NOMO-1 treated with dmso at 0.1 percent for 144 hours (cell line): ENCODE data around the gene TNPO3.
"Not testable (repeated sequence)": the region's sequence is repeated elsewhere in the genome, so short reads cannot be mapped to it uniquely, and the experiment has no call there.

Experiments used
- DNase-seq: peaks from one replicate; lab custom pipeline; 2025; ENCODE audit not compliant: unreplicated experiment; lab: John Stamatoyannopoulos, UW

The TNPO3 gene

DNA sequence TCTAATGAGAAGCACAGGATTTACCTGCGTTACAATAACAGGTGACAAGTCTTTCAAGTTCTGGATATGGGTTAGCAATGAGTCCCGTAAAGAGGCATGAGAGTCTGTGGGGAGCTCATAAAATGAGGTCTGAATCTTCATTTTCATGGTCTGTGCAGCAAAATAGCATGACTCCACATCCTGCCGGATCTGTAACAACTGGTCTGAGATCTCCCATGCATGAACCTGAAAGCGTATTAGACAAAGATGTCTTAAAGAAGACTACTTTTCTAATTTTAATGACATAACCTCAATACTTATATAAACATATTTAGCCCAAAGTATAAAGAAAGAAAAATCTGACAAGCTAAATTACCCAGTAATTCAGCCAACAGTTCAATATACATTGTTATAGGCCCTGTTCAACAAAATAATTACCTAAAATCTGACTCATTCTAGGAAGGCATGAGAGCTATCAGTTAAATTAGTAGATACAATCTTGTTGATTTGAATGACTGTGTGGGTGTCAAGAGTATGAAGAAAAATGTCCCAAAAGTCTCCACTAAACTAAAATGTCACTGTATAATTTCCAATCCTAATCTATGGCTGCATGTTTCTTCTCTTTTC, 36.9 kb downstream of the TNPO3 start:
- DNase-seq, result no peak

DNA sequence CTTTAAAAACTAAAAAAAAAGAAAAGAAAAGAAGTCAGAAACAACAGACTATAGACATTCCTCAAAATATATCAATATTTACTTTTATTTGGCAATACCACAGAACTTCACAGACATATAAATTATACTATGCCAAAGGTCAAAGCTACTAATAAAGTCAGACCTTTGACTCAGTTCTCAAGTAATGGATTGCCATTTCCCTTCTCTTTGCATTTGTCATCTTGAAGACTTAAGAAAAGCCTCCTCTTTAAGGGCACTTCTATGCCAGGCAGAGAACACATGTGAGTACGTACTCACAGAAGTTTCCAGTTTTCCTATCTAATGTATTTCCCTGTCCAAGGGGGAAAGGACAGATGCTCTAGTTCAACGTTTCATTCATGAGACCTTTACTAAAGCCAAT, 37.6 kb downstream of the TNPO3 start:
- no peak for DNase-seq

DNA sequence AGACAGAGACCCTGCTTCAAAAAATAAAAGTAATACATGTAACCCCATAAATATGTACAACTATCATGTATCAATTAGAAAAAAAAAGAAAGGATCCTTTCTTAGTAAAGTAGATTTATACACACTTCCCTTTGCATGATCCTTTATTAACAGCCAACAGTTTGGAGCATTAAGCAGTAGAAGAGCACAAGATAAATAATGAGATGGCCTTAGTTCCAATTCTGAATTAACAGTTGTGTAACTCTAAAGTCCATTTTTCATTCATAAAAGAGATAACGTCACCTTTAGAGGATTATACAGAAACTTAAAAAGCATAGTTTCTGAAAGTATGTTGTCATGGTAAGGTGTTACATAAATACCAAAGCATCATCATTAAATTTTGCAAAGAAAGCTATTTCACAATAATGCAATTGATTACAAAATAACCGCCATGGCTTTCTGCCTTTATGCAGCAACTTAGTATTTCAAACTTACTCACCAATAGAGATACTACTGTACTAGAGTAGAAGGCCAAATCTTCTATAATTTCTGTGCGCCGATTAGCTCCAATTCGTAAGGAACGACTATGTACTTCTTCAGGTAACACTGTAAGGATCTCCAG, 40.3 kb downstream of the TNPO3 start:
- DNase-seq, result no peak

DNA sequence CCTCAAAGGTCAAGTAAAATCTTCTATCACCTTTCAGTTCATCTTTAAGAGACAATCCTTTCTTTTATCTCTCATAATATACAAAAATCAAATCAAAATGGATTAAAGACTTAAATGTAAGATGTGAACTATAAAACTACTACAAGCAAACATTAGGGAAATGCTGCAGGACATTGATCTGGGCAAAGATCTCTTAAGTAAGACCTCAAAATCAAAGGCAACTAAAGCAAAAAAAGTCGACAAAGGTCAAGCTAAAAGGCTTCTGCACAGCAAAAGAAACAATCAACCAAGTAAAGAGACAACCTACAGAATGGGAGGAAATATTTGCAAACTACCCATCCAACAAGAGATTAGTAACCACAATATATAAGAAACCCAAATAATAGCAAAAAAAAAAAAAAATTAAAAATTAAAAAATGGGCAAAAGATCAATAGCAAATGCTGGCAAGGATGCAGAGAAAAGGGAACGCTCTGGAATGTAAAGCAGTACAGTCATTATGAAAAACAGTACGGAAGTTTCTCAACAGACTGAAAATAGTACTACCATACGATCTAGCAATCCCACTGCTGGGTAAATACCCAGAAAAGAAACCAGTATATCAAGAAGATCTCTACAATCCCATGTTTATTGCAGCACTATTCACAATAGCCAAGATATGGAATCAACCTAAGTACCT, 41.7 kb downstream of the TNPO3 start:
- no peak for DNase-seq

DNA sequence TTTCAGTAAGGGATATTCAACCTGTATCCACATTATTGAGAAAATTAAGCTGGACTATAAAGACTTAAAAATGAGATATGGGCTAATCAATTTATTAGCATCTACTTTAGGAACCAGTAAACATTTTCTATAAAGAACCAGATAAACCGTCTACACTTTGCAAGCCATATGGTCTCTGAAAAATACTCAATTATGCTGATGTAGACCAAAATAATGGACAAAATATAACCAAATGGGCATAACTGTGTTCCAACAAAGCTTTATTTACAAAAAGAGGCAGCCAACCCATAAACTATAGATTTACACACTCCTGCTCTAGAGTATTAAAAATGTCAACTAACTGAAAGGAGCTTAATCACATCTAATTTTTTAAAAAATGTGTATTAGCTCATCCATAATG, 42.3 kb downstream of the TNPO3 start:
- DNase-seq, result no peak

DNA sequence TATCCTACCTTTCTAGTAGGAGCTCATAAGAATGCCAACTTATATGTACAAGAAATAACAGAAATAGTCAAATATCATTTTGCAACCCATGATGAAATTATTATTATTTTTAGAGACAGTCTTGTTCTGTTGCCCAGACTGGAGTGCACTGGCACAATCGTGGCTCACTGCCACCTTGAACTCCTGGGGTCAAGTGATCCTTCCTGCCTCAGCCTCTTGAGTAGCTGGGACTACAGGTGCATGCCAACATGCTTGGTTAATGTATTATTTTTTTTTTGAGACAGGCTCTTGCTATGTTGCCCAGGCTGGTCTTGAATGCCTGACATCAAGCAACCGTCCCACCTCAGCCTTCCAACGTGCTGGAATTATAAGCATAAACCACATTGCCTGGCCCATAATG, 44.8 kb downstream of the TNPO3 start:
- no peak for DNase-seq

DNA sequence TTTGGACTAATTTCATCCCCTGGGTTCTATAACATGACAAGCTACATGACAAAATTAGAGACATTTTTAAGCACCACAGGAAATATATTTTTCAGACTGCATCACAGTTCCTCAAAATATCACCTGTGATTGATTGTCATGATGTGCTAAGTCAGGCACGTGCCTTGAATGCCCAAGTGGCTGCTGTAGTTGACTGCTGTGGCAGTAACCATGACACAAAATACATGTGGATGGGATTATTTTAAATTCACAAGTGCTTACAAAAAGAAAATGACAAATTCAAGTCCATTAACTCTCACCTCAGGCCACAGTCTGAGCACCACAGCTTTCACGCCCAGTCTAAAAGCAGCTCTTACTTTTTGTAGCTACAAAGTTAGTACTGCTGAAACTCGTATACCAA, 45.5 kb downstream of the TNPO3 start:
- DNase-seq, result no peak

DNA sequence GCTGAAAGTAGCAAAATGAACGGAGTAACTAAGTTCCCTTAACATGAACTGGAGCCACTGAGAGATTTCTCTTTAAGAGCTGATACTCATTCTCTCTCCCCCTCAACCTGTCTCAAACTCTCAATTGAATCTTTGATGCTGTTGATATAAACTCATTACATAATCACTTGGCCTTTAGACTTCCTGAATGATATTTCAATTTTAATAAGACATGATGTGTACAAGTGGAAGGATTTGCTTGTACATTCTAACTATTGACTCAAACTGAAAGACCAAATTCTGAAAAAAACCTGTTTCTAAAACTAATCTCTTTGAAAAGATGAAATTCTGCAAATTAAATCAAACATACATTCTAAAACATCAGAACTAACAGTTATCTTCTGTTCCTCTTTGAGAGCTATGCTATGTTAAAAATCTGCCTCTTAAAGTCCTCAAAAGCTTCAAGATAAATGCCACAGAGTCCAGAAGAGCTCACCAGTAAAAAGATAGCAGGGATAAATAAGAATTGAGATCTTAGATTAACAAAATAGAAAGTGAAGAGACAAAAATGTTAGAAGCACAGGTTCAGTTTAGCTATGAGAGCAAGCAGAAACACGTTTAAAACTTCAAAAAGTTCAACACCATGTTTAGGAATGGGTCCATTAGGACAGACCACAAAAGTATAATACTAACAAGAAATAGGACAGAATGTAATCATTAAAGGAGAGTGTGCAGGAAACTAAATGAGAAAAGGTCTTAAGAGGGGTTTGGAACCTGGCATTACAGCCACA, 46.1 kb downstream of the TNPO3 start:
- no peak for DNase-seq

DNA sequence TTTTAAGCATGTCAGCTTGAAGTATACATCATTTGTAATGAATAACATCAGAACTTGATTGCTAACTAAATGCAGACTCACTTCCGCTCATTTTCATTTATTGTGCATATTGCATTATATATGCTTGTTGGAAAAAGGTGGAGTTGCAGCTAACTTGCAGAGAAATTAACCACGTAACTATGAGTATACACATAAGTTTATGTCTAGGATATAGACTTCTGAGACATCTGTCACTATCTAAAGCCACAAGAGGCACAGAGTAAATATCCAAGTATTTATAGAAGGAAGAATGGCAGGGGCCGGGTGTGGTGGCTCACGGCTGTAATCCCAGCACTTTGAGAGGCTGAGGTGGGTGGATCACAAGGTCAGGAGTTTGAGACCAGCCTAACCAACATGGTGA, 47.3 kb downstream of the TNPO3 start:
- DNase-seq, result no peak

DNA sequence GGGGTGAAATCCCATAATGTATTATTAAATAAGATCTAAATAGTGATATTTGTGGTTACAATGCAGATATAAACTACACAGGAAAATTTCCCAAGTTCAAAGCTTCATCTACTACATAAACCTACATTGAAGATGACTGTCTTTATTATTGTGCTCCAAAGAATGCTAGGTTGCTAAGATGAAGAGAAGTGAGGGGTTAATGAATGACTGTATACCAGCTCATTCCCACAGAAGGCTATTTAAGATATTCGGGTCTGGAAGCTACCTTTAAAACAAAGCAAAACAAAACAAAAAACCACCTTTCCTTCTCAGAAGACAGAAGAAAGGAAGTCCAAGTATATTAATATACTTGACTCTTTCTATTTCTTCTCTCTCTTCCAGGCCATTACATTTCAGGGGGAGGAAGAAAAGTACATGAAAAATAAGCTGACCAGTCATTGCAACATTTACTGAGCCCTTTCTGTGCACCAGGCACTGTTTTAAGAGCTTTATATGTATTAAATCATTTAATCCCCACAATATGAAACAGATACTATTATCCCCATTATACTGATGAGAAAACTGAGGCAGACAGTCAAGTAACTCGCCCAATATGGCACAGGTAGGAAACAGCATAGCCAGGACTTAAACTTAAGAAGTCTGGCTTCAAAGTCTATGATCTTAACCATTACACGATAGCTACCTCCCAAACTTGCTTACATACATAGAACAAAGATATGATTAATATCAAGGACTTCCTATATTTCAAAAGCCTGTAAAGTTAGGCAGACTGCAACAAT, 48.1 kb downstream of the TNPO3 start:
- DNase-seq, result no peak

DNA sequence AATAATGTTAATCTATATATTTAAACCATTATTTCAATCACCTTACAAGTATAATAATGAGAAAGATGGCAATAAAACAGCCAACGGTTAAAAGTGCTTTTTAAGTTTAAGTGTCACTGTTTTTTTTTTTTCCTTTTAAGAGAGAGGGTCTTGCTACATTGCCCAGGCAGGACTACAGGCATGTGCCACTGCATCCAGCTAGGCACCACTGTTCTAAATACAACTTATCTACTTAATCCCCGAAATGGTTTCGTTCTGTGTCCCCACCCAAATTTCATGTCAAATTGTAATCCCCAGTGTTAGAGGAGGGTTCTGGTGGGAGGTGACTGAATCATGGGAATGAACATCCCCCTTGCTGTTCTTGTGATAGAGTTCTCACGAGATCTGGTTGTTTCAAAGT, 49.7 kb downstream of the TNPO3 start:
- no peak for DNase-seq

DNA sequence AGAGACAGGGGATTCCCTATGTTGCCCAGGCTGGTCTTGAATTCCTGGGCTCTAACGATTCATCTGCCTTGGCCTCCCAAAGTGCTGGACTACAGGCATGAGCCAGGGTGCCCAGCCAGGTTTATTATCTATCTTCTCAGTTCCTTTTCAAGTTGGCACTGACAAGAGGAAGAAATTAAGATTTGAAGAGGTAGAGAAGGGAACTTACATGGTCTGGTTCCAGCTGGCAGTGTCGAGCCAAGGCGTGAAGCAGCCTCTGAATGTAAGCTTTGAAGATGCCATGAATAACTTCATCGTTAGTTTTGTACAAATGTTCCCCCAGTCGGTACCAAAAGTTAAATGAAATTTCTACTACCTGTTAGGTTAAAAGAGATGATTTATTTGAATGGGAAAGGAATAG, 57.7 kb downstream of the TNPO3 start:
- DNase-seq, result no peak

DNA sequence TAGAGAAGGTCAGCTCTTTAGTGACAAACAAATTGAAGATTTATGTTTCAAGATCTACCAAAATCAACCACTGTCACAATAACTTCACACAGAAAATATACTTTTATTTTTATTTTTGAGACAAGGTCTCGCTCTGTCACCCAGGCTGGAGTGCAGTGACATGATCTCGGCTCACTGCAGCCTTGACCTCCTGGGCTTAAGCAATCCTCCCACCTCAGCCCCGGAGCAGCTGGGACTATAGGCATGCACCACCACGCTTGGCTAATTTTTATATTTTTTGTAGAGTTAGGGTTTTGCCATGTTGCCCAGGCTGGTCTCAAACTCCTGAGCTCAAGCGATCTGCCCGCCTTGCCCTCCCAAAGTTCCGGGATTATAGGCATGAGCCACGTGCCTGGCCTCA, 60.4 kb downstream of the TNPO3 start:
- DNase-seq, result not testable (repeated sequence)

DNA sequence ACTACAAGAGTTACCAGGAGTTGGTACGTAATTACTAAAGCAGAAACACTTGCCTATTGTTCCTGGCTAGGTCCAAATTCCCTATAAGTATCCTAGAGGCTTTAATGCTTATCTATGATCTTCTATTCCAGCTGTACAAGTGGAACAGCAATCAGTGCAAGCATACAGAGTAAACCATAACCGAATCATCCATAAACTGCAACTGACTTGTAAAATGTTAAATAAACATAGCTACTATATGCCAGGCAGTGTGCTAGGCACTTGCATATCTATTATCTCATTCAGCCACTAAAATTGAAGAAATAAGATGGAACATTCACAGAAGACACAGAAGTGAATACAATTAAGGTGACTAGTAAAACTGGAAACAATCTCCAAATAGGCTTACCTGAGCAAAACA, 61.5 kb downstream of the TNPO3 start:
- no peak for DNase-seq

DNA sequence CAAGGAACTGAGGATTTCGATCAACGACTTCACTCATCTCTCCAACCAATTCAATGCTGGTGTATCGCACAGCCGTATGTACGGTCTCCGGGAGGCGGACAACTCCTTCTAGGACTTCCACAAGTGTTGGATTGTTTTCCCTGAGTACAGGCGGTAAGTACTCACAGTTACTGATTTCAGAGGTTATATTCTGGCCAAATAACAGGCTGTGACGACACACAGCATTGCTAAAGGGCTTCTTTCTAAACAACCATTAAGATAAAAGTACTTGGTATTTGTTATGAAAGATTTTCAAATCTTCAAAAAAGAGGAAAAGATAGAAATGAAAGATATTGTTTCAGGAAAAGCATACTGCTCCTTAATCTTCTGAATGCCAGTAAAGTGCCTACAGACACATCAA, 65.0 kb downstream of the TNPO3 start:
- no peak for DNase-seq

DNA sequence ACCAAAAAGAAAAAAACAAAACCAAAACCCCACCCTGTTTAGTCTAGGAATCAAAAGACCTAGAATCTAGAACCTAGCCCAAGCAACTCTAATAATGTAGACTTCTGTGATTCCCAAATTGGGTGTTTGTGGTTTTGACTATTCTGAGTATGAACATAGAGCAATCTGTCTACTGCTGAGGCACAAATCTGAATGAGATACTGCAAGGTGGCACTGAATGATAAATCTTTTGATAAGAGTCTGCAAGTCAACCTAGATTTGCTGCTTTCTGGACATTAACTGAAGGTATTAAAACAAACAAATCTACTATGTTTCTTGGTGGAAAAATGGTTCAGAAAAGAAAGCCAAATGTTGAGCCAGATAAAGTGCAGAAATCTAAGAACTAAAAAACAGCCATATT, 66.5 kb downstream of the TNPO3 start:
- no peak for DNase-seq

DNA sequence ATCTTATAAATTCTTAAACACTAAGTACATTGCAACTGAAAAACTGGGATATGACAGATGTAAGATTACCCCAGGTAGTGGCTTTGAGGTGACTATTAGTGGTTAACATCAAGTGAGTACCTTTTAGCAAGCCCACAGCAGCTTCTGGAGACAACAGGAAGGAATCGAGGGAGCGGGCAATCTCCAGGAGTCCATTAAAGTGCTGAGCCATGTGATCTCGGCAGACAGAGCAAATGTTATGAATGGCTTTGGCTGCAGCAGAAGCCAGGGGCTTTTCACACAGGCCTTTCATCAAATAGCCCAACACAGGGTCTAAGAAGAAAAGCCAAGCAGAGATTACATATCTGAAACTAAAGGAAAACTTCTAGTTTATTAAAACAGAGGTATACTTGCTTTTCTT, 68.3 kb downstream of the TNPO3 start:
- no peak for DNase-seq

DNA sequence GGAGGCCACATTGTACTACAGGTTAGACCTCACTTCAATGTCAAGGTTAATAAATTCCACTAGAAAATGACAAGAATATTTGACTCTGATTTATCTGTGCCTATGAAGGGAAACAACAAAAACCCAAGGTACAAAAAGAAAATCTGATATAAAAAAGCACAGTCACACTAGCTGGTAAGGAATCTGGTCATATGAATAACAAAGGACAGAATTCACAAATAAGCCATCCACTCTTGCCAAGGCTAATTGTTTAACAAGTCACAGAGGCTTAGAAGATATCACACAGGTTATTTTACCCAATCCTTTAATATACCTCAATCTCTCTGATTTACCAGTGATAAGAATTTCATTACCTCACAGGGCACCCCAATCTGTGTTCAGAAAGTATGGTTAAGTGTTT, 69.3 kb downstream of the TNPO3 start:
- no peak for DNase-seq

DNA sequence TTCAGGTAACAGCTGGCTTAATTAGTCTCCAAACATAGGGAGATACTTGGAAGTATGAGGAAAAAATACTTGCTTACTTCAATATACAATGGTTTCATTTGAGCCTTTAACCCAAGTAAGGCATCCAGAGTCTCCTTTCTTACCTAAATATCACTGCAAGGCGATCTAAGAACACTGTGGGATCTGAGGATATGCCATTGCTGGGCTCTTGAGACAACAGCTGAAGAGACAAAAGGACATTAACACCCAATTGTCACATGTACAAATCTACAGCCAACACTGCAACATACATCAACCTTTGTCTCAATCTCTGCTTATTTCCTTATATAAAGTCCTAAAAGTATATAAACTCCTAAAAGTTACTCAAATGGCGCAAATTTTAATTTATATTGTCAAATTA, 72.8 kb downstream of the TNPO3 start:
- no peak for DNase-seq

DNA sequence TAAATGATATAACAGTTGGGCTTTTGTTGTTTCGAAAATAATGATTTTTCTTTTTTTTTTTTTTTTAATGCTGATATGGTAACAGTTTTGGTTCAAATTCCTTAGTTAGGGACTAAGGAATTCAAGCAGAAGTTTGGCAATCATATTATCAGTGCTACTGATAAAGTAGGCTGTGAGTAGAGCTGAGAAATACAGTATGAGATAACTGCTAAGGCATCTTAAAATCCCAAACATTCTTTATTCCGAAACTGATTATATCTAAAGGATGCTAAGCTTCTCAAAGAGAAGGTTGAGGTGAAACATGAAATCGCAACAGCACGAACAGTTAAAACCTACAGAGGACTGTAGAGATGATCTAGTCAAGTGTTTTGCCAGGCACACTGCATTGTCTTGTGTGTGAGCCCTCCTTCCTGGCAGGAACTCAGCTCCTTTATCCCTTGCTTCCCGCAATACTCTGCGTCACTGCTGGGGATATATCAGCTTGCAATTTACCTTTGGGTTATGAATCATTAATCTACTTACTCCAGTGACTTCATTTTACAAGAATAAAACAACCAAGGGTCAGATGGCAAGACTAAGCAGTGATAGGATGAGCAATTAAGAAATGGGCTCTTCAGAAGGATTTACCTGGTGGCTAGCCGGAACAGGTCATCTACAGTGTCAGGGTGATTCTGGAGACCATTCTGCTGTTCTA, 80.5 kb downstream of the TNPO3 start:
- no peak for DNase-seq

DNA sequence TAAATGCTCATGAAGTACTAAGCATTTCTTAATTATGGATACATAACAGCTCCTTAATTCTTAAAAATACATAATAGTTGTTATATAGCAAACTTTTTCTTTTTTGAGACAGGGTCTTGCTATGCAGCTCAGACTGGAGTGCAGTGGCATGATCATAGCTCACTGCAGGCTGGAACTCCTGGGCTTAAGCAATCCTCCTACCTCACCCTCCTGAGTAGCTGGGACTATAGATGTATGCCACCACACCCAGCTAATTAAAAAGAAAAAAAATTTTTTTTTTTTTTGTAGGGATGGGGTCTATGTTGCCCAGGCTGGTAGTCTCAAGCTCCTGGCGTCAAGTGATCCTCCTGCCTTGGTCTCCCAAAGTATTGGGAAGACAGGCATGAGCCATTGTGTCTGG, 86.3 kb downstream of the TNPO3 start:
- no peak for DNase-seq
